Endothelial cell of umbilical vein (primary cell): ENCODE results near the gene LRRC31. TPM values are rescaled to one million over a fixed set of nuclear protein-coding genes. Genes with fewer than 3 reads are reported as not detected.

Source experiments
- BruUV-seq: library from RNA; stranded (reverse); fragments of 400-500 nt; replicated peaks from 2 replicates; lab custom pipeline; 2021; lab: Mats Ljungman, UMichigan
- CTCF ChIA-PET: fragments of 300-600, 350-600 bp; sonication (Branson Sonifier 250); formaldehyde crosslinking; loops from one replicate; lab custom pipeline; 2021; ENCODE audit warnings: antibody characterized with exemption, inconsistent platforms; lab: Charles Lee
- POLR2A ChIA-PET: fragments of 300-600, 350-600 bp; sonication (Branson Sonifier 250); formaldehyde crosslinking; loops from one replicate; lab custom pipeline; 2021; ENCODE audit warnings: antibody characterized with exemption, inconsistent platforms; lab: Charles Lee
- DNase-seq: peaks from one replicate; pipeline ENCODE4 v3.0.0-alpha.2; 2011; ENCODE audit warnings: low read depth, low spot score
- FAIRE-seq: peaks from 2 replicates; lab custom pipeline; 2011; peaks lifted over from hg19 to GRCh38; lab: Jason Lieb, UNC
- H2AFZ ChIP-seq: 2 replicates; pipeline ENCODE4 v1.6.0; 2012; ENCODE audit warnings: low read depth, low read length, control low read depth, inconsistent platforms
- H3K27ac ChIP-seq: 2 replicates; pipeline ENCODE4 v1.5.1; 2011; ENCODE audit warnings: low read depth, mild to moderate bottlenecking, control low read depth, low read length, moderate library complexity; ENCODE audit not compliant: insufficient read depth
- H3K27me3 ChIP-seq, 2 experiments: 2 replicates each; pipeline versions ENCODE4 v1.6.0 to v1.6.1; 2011; ENCODE audit warnings: low read length in 2 of 2, mixed read lengths in 1 of 2; ENCODE audit not compliant: control insufficient read depth in 2 of 2, insufficient read depth in 2 of 2
- H3K36me3 ChIP-seq, 2 experiments: 2 replicates in 1 of 2; 3 replicates in 1 of 2; pipeline ENCODE4 v1.5.1; 2011; ENCODE audit warnings: low read length in 2 of 2, mild to moderate bottlenecking in 1 of 2, moderate library complexity in 1 of 2; ENCODE audit not compliant: control insufficient read depth in 2 of 2, insufficient read depth in 2 of 2; ENCODE audit errors: extremely low read depth in 1 of 2
- H3K4me1 ChIP-seq: 3 replicates; pipeline ENCODE4 v1.5.1; 2011; ENCODE audit warnings: mild to moderate bottlenecking, low read length; ENCODE audit not compliant: control insufficient read depth, insufficient read depth; ENCODE audit errors: extremely low read depth
- H3K4me2 ChIP-seq: 2 replicates; pipeline ENCODE4 v1.6.1; 2011; ENCODE audit warnings: low read length, control low read depth, mixed read lengths; ENCODE audit not compliant: insufficient read depth
- H3K4me3 ChIP-seq, 3 experiments: fragments of 200-600 bp in 1 of 3; sonication (generic), shearing (Covaris generic) in 1 of 3; replicated peaks in 1 of 3; 2 replicates each; pipeline ENCODE4 v1.5.1; 2011 to 2016; ENCODE audit warnings: control low read depth in 3 of 3, low read length in 3 of 3, mild to moderate bottlenecking in 2 of 3, inconsistent platforms in 1 of 3, low read depth in 1 of 3, moderate library complexity in 1 of 3; ENCODE audit not compliant: insufficient read depth in 1 of 3
- H3K79me2 ChIP-seq: 2 replicates; pipeline ENCODE4 v1.6.0; 2012; ENCODE audit warnings: low read length, inconsistent platforms; ENCODE audit not compliant: control insufficient read depth, insufficient read depth
- H3K9ac ChIP-seq: replicated peaks from 2 replicates; pipeline ENCODE3; 2011; ENCODE audit warnings: low read length, control low read depth; ENCODE audit not compliant: insufficient read depth; ENCODE audit errors: extremely low read depth
- H3K9me1 ChIP-seq: replicated peaks from 3 replicates; pipeline ENCODE4 v1.6.0; 2011; ENCODE audit warnings: mild to moderate bottlenecking, low read length; ENCODE audit not compliant: control insufficient read depth, insufficient read depth; ENCODE audit errors: extremely low read depth
- H3K9me3 ChIP-seq: replicated peaks from 2 replicates; pipeline ENCODE4 v1.5.1; 2012; ENCODE audit warnings: low read length, inconsistent platforms; ENCODE audit not compliant: control insufficient read depth, insufficient read depth
- H4K20me1 ChIP-seq: replicated peaks from 2 replicates; pipeline ENCODE3; 2011; ENCODE audit warnings: mild to moderate bottlenecking, low read length; ENCODE audit not compliant: control insufficient read depth, insufficient read depth; ENCODE audit errors: extremely low read depth
- CTCF ChIP-seq, 2 donors: IDR thresholded peaks; 1 replicate in 1 of 2; 2 replicates in 1 of 2; pipeline ENCODE4 v1.5.1; 2011; ENCODE audit warnings: low read length in 2 of 2, mild to moderate bottlenecking in 2 of 2, moderate library complexity in 2 of 2, control low read depth in 1 of 2, inconsistent platforms in 1 of 2, low read depth in 1 of 2; ENCODE audit not compliant: insufficient read depth in 1 of 2; ENCODE audit errors: extremely low read depth in 1 of 2
- EZH2 ChIP-seq: IDR thresholded peaks from 2 replicates; pipeline ENCODE4 v1.6.1; 2012; ENCODE audit warnings: borderline replicate concordance, low read depth, mild to moderate bottlenecking, moderate library complexity, low read length, inconsistent platforms; ENCODE audit not compliant: severe bottlenecking
- FOS ChIP-seq: IDR thresholded peaks from 2 replicates; pipeline ENCODE4 v1.6.1; 2011; ENCODE audit warnings: mild to moderate bottlenecking, low read length, moderate library complexity, borderline replicate concordance; ENCODE audit not compliant: insufficient read depth
- GATA2 ChIP-seq: IDR thresholded peaks from 2 replicates; pipeline ENCODE4 v1.7.0; 2011; ENCODE audit warnings: low read depth, mild to moderate bottlenecking, moderate library complexity, mixed read lengths, low read length; ENCODE audit not compliant: insufficient read length, insufficient read depth
- JUN ChIP-seq: IDR thresholded peaks from 2 replicates; pipeline ENCODE4 v1.6.1; 2011; ENCODE audit warnings: borderline replicate concordance, low read depth; ENCODE audit not compliant: insufficient read length, insufficient read depth
- MAX ChIP-seq: IDR thresholded peaks from 2 replicates; pipeline ENCODE4 v1.6.1; 2011; ENCODE audit not compliant: insufficient read depth, insufficient read length
- MYC ChIP-seq: IDR thresholded peaks from one replicate; pipeline ENCODE4 v1.6.1; 2011; ENCODE audit warnings: mild to moderate bottlenecking, low read depth, low read length
- POLR2A ChIP-seq: IDR thresholded peaks from 2 replicates; pipeline ENCODE4 v1.6.1; 2012; ENCODE audit warnings: low read depth, mild to moderate bottlenecking, control low read depth, low read length
- POLR2AphosphoS5 ChIP-seq: IDR thresholded peaks from 2 replicates; pipeline ENCODE4 v1.6.1; 2012; ENCODE audit warnings: low read depth, mild to moderate bottlenecking, control low read depth, low read length, moderate library complexity; ENCODE audit not compliant: insufficient read depth
- dilution Hi-C: fragments of 300-500 bp; cut with MboI; formaldehyde crosslinking; loops from one replicate; pipeline ENCODE4 v1.15.0; 2019; ENCODE audit warnings: low sequenced_read_pairs; ENCODE audit not compliant: extremely low pct_ligation_motif_present
- intact Hi-C: fragments of 100-400 bp; cut with micrococcal nuclease; formaldehyde crosslinking; loops from one replicate; pipeline ENCODE4 v1.10.0; 2022
- polyA plus RNA-seq, 4 experiments: library from polyadenylated mRNA; depleted of rRNA in 3 of 4; stranded (reverse) in 3 of 4; unstranded in 1 of 4; fragments of >200 nt; gene quantifications; 2 replicates each; pipeline versions ENCODE4 v1.2.1 to v1.2.3, GENCODE V29; 2011 to 2012; ENCODE audit warnings: missing spikeins in 1 of 4
- total RNA-seq: library from RNA; stranded (reverse); gene quantifications from 2 replicates; pipeline ENCODE4 v1.2.3, GENCODE V29; 2021

Gene LRRC31
- total and polyA plus RNA-seq, 2 donors (not counting 3 experiments of a cell fraction or from before 2014, with no cell fraction given), result not detected

GRCh38 chr3:169842960-169843359 is 26.8 kb downstream of the LRRC31 start:
- no peaks in the 10 kb centered on the region for H3K36me3 ChIP-seq
- no peaks in the 10 kb centered on the region for H3K9me3 ChIP-seq
- intact Hi-C loops (no loop called here), dilution Hi-C loops (no loop called here)
- H3K9me1 ChIP-seq, result no peaks in the 10 kb centered on the region
- no TSS peak for BruUV-seq
- H3K9ac ChIP-seq, result no peak overlapping the region
- DNase-seq (no peak), FAIRE-seq (no peak)
- no peaks in the 10 kb centered on the region for H3K4me1 ChIP-seq
- ChIA-PET POLR2A (no interaction called here), CTCF (interaction anchor here (1.0 kb wide), 1 partner anchor 20 kb away, joined by 3 read pairs; no protein-coding TSS in a partner anchor)
- H3K27me3 ChIP-seq, result peaks cover 7 to 10% of the 10 kb centered on the region in 2 experiments
- H4K20me1 ChIP-seq, result no peaks in the 10 kb centered on the region
- H3K27ac ChIP-seq, result no peak overlapping the region
- TF ChIP-seq FOS, result no peak
- no peak overlapping the region for H3K4me2 ChIP-seq
- H3K79me2 ChIP-seq, result no peaks in the 10 kb centered on the region
- no peak overlapping the region for H2AFZ ChIP-seq
- no peak overlapping the region for H3K4me3 ChIP-seq

GRCh38 chr3:169841171-169841570 is 28.6 kb downstream of the LRRC31 start:
- no peaks in the 10 kb centered on the region for H3K4me1 ChIP-seq
- no peak for FAIRE-seq

More at GRCh38 chr3:169841171-169841570, 28.6 kb downstream of the LRRC31 start:
- Histone ChIP-seq H3K27me3 (peaks cover 7 to 10% of the 10 kb centered on the region in 2 experiments), H2AFZ (no peak overlapping the region), H3K4me3 (no peak overlapping the region), H3K9me3 (no peaks in the 10 kb centered on the region), H3K9me1 (no peaks in the 10 kb centered on the region), H3K4me2 (no peak overlapping the region), H4K20me1 (no peaks in the 10 kb centered on the region), H3K36me3 (no peaks in the 10 kb centered on the region), H3K27ac (no peak overlapping the region), H3K9ac (no peak overlapping the region), H3K79me2 (no peaks in the 10 kb centered on the region)
- POLR2A ChIA-PET, result no interaction called here
- DNase-seq, result no peak
- no TSS peak for BruUV-seq
- intact Hi-C loops (no loop called here), dilution Hi-C loops (no loop called here)
- TF ChIP-seq MYC, result no peak
- TF ChIP-seq MAX, result no peak
- TF ChIP-seq POLR2AphosphoS5, result no peak
- no peak for TF ChIP-seq FOS
- TF ChIP-seq EZH2, result no peak
- TF ChIP-seq JUN, result no peak
- no peak for TF ChIP-seq POLR2A
- no peak for TF ChIP-seq CTCF (IDR thresholded peaks at IDR 0.05; ENCODE audit: extremely low read depth in 1 of 2, insufficient read depth in 1 of 2, low read depth in 1 of 2, low read length in 2 of 2)
- TF ChIP-seq GATA2, result no peak
- CTCF ChIA-PET, result no interaction called here
